K562 (cell line): ENCODE data around the gene ZNF566. TPM values are rescaled to one million over a fixed set of nuclear protein-coding genes. Genes with fewer than 3 reads are reported as not detected.

Source experiments
- CEBPG ChIP-seq, 3 experiments: fragments of 200-800 bp in 1 of 3; sonication (Bioruptor generic) in 1 of 3; sonication (generic) in 1 of 3; formaldehyde crosslinking in 1 of 3; IDR thresholded peaks in 2 of 3; conservative IDR thresholded peaks in 1 of 3; 2 replicates each; pipeline versions ENCODE4 v1.6.1 to v1.8.0; 2016 to 2022; ENCODE audit warnings: missing compliant biosample characterization in 2 of 3, missing genetic modification characterization in 2 of 3, mild to moderate bottlenecking in 1 of 3, missing genetic modification reagents in 1 of 3
- CXXC5 ChIP-seq: fragments of 250-450 bp; sonication (Bioruptor Pico); IDR thresholded peaks from 2 replicates; pipeline ENCODE4 v1.8.0; 2022; ENCODE audit warnings: inconsistent platforms, mild to moderate bottlenecking, moderate library complexity
- FUS ChIP-seq: fragments of 200-400 bp; formaldehyde crosslinking; optimal IDR thresholded peaks from 2 replicates; pipeline ENCODE3; 2017; ENCODE audit warnings: low read depth, low read length
- MEIS2 ChIP-seq: fragments of 450-650 bp; IDR thresholded peaks from 2 replicates; pipeline ENCODE4 v1.6.1; 2014; ENCODE audit warnings: mild to moderate bottlenecking; ENCODE audit not compliant: partially characterized antibody
- MTA2 ChIP-seq: fragments of 450-650 bp; IDR thresholded peaks from 2 replicates; pipeline ENCODE4 v1.6.1; 2016; ENCODE audit warnings: low read depth
- PCBP2 ChIP-seq: fragments of 200-400 bp; formaldehyde crosslinking; IDR thresholded peaks from 2 replicates; pipeline ENCODE4 v1.6.1; 2018; ENCODE audit warnings: low read length, low read depth, mild to moderate bottlenecking, moderate library complexity; ENCODE audit not compliant: poor library complexity, severe bottlenecking
- POU5F1 ChIP-seq: fragments of 150-350 bp; IDR thresholded peaks from 2 replicates; pipeline ENCODE4 v1.6.1; 2014; ENCODE audit warnings: borderline replicate concordance, low read length, low read depth, mild to moderate bottlenecking; ENCODE audit not compliant: partially characterized antibody
- PTRF ChIP-seq: fragments of 450-650 bp; IDR thresholded peaks from 2 replicates; pipeline ENCODE4 v1.6.1; 2016; ENCODE audit warnings: mild to moderate bottlenecking, missing genetic modification characterization, missing compliant biosample characterization
- RBM17 ChIP-seq: fragments of 200-400 bp; formaldehyde crosslinking; IDR thresholded peaks from 2 replicates; pipeline ENCODE4 v1.6.1; 2017; ENCODE audit warnings: low read depth, mild to moderate bottlenecking, low read length, borderline replicate concordance
- RFX7 ChIP-seq: fragments of 250-450 bp; sonication (Bioruptor Pico); IDR thresholded peaks from 2 replicates; pipeline ENCODE4 v1.5.1; 2021; ENCODE audit warnings: mild to moderate bottlenecking
- SETDB1 ChIP-seq: IDR thresholded peaks from one replicate; pipeline ENCODE4 v1.6.1; 2012; ENCODE audit warnings: low read length, control low read depth, inconsistent platforms
- ZNF140 ChIP-seq: fragments of 250-450 bp; sonication (Bioruptor Pico); IDR thresholded peaks from 2 replicates; pipeline ENCODE4 v1.8.0; 2021; ENCODE audit warnings: moderate library complexity, mild to moderate bottlenecking, inconsistent platforms
- polyA plus RNA-seq, 8 experiments: library from polyadenylated mRNA; depleted of rRNA in 4 of 8; stranded (reverse) in 5 of 8; unstranded in 3 of 8; fragments of >200 nt; fragmentation: Nextera tagmentation in 2 of 8; fragmentation: Illumina TruSeq in 1 of 8; extraction: Ambion mirVana in 2 of 8; extraction: Trizol in 1 of 8; gene quantifications; 2 replicates each; pipeline versions ENCODE4 v1.2.1 to v1.2.3, GENCODE V29; 2011 to 2014; ENCODE audit warnings: inconsistent platforms in 1 of 8, missing spikeins in 1 of 8
- total RNA-seq, 7 experiments: library from RNA; depleted of rRNA in 6 of 7; stranded (reverse); fragments of >200 nt in 6 of 7; fragmentation: Illumina TruSeq in 2 of 7; extraction: Trizol in 2 of 7; gene quantifications; 2 replicates each; pipeline versions ENCODE4 v1.2.1 to v1.2.3, GENCODE V29; 2011 to 2021; ENCODE audit warnings: low replicate concordance in 1 of 7
- TF ChIP-seq, protein P1 (sequence below): fragments of 250-450 bp; sonication (Bioruptor Pico); IDR thresholded peaks from 2 replicates; pipeline ENCODE4 v1.8.0; 2022; ENCODE audit warnings: inconsistent platforms, mild to moderate bottlenecking, moderate library complexity, borderline replicate concordance
- TF ChIP-seq, protein P2 (sequence below): fragments of 250-450 bp; sonication (Bioruptor Pico); IDR thresholded peaks from 2 replicates; pipeline ENCODE4 v1.8.0; 2021; ENCODE audit warnings: borderline replicate concordance, mild to moderate bottlenecking, moderate library complexity; ENCODE audit not compliant: poor library complexity, severe bottlenecking
- TF ChIP-seq, protein P3 (sequence below), 2 experiments: IDR thresholded peaks; 2 replicates each; pipeline ENCODE4 v1.6.1; 2011; ENCODE audit warnings: borderline replicate concordance in 1 of 2, control low read depth in 1 of 2, low read depth in 1 of 2, low read length in 1 of 2, mild to moderate bottlenecking in 1 of 2, mixed read lengths in 1 of 2, moderate library complexity in 1 of 2; ENCODE audit not compliant: insufficient read depth in 1 of 2, insufficient read length in 1 of 2, poor library complexity in 1 of 2, severe bottlenecking in 1 of 2; ENCODE audit errors: extremely low read depth in 1 of 2
- TF ChIP-seq, protein P4 (sequence below): fragments of 250-450 bp; sonication (Bioruptor Pico); IDR thresholded peaks from 2 replicates; pipeline ENCODE4 v1.9.0; 2021; ENCODE audit warnings: mild to moderate bottlenecking, inconsistent platforms
- TF ChIP-seq, protein P5 (sequence below): fragments of 450-650 bp; IDR thresholded peaks from one replicate; pipeline ENCODE4 v1.6.1; 2018; ENCODE audit warnings: mild to moderate bottlenecking, moderate library complexity; ENCODE audit not compliant: partially characterized antibody
- TF ChIP-seq, protein P6 (sequence below): sonication (generic); formaldehyde crosslinking; IDR thresholded peaks from 2 replicates; pipeline ENCODE4 v1.8.0; 2022; ENCODE audit warnings: missing genetic modification reagents, mild to moderate bottlenecking, borderline replicate concordance

The ZNF566 gene
- total and polyA plus RNA-seq, 9 of the 15 experiments (the other 6 are each of a cell fraction or from before 2014, with no cell fraction given): 5.5 to 11.4 (median 9.7) TPM

DNA sequence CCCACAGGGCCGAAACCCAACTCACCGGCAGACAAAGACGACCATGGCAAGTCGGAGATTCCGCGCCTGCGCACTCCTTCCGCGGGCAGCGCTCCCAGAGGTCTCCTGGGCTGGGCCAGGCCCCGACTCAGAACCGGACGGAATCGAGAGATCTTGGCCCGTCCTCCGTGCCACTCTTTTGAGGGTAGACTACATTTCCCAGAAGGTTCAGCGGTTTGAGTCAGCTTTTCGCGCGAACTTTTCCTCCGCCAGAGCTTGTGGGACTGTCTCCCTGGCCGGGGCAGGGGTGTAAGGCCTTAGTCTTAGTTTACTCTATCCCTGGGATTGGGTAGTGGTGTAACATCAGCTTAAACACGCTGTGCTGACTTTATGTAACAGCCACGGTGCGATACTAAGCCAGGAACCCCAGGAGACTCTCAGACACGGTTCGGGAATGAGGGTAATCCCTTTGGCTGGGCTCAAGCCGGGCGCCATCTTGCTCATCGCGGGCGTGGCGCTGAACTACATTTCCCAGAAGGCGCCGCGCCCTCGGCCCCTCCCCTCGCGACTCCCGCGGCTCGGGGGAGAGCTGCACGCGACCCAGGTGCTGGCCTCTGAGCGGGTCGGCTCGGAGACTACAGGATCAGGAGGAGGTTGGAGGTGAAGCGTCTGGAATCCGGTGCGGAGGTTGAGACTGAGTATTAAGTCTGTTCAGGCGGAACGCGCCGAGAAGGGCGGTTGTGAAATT lies 39.0 kb upstream of the ZNF566 start, which contains the start of gene ZNF260 (continued):
- TF ChIP-seq, protein P1, sequence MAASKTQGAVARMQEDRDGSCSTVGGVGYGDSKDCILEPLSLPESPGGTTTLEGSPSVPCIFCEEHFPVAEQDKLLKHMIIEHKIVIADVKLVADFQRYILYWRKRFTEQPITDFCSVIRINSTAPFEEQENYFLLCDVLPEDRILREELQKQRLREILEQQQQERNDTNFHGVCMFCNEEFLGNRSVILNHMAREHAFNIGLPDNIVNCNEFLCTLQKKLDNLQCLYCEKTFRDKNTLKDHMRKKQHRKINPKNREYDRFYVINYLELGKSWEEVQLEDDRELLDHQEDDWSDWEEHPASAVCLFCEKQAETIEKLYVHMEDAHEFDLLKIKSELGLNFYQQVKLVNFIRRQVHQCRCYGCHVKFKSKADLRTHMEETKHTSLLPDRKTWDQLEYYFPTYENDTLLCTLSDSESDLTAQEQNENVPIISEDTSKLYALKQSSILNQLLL: no peak
- TF ChIP-seq MEIS2 (peak; percentile 24), RBM17 (no peak), POU5F1 (no peak), FUS (no peak), CXXC5 (CRISPR knock-in tag) (peak; percentile 83), PTRF (tag) (no peak), RFX7 (CRISPR knock-in tag) (no peak), ZNF140 (CRISPR knock-in tag) (no peak), CEBPG (CRISPR knock-in tag; IDR thresholded peaks at IDR 0.05) (no peak), CEBPG (tag; conservative IDR thresholded peaks at IDR 0.05 in 1 of 2, IDR thresholded peaks at IDR 0.05 in 1 of 2) (no peak), SETDB1 (no peak), MTA2 (no peak), PCBP2 (no peak)
- TF ChIP-seq, protein P2, sequence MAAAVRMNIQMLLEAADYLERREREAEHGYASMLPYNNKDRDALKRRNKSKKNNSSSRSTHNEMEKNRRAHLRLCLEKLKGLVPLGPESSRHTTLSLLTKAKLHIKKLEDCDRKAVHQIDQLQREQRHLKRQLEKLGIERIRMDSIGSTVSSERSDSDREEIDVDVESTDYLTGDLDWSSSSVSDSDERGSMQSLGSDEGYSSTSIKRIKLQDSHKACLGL (CRISPR knock-in tag): no peak
- TF ChIP-seq, protein P3, sequence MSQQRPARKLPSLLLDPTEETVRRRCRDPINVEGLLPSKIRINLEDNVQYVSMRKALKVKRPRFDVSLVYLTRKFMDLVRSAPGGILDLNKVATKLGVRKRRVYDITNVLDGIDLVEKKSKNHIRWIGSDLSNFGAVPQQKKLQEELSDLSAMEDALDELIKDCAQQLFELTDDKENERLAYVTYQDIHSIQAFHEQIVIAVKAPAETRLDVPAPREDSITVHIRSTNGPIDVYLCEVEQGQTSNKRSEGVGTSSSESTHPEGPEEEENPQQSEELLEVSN (IDR thresholded peaks at IDR 0.05; ENCODE audit: borderline replicate concordance in 1 of 2, extremely low read depth in 1 of 2, insufficient read depth in 1 of 2, insufficient read length in 1 of 2, low read depth in 1 of 2, low read length in 1 of 2, poor library complexity in 1 of 2, severe bottlenecking in 1 of 2): peak; percentile 65 to 88
- TF ChIP-seq, protein P4, sequence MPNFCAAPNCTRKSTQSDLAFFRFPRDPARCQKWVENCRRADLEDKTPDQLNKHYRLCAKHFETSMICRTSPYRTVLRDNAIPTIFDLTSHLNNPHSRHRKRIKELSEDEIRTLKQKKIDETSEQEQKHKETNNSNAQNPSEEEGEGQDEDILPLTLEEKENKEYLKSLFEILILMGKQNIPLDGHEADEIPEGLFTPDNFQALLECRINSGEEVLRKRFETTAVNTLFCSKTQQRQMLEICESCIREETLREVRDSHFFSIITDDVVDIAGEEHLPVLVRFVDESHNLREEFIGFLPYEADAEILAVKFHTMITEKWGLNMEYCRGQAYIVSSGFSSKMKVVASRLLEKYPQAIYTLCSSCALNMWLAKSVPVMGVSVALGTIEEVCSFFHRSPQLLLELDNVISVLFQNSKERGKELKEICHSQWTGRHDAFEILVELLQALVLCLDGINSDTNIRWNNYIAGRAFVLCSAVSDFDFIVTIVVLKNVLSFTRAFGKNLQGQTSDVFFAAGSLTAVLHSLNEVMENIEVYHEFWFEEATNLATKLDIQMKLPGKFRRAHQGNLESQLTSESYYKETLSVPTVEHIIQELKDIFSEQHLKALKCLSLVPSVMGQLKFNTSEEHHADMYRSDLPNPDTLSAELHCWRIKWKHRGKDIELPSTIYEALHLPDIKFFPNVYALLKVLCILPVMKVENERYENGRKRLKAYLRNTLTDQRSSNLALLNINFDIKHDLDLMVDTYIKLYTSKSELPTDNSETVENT (CRISPR knock-in tag): no peak
- TF ChIP-seq, protein P5, sequence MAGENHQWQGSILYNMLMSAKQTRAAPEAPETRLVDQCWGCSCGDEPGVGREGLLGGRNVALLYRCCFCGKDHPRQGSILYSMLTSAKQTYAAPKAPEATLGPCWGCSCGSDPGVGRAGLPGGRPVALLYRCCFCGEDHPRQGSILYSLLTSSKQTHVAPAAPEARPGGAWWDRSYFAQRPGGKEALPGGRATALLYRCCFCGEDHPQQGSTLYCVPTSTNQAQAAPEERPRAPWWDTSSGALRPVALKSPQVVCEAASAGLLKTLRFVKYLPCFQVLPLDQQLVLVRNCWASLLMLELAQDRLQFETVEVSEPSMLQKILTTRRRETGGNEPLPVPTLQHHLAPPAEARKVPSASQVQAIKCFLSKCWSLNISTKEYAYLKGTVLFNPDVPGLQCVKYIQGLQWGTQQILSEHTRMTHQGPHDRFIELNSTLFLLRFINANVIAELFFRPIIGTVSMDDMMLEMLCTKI: no peak
- TF ChIP-seq, protein P6, sequence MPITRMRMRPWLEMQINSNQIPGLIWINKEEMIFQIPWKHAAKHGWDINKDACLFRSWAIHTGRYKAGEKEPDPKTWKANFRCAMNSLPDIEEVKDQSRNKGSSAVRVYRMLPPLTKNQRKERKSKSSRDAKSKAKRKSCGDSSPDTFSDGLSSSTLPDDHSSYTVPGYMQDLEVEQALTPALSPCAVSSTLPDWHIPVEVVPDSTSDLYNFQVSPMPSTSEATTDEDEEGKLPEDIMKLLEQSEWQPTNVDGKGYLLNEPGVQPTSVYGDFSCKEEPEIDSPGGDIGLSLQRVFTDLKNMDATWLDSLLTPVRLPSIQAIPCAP (CRISPR knock-in tag): no peak
